B cell (primary cell): Measurements from ENCODE around the gene RASA2.

Experiments used
- EZH2 ChIP-seq: IDR thresholded peaks from 2 replicates; pipeline ENCODE4 v1.6.1; 2012; ENCODE audit warnings: borderline replicate concordance, low read depth, mild to moderate bottlenecking, moderate library complexity, low read length; ENCODE audit not compliant: insufficient read depth, poor library complexity, severe bottlenecking
- TF ChIP-seq, protein P1 (sequence below): fragments of 200-600 bp; IDR thresholded peaks from one replicate; pipeline ENCODE4 v1.8.0; 2022; ENCODE audit warnings: antibody characterized with exemption, mild to moderate bottlenecking

DNA sequence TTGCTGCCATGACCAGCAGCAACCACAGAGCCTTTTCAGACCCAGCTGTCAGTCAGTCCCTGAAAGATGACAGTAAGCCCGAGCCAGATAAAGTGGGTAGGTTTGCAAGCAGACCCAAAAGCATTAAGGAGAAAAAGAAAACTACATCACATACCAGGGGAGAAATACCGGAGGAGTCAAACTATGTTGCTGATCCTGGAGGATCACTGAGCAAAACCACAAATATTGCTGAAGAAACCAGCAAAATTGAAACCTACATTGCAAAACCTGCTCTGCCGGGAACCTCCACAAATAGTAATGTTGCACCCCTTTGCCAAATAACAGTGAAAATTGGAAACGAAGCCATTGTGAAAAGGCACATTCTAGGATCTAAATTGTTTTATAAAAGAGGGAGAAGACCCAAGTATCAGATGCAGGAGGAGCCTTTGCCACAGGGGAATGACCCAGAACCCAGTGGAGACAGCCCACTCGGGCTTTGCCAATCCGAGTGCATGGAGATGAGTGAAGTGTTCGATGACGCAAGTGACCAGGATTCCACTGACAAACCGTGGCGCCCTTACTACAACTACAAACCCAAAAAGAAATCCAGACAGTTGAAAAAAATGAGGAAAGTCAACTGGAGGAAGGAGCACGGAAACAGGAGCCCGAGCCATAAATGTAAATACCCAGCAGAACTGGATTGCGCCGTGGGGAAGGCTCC, 42.1 kb upstream of the RASA2 start:
- TF ChIP-seq, protein P1, sequence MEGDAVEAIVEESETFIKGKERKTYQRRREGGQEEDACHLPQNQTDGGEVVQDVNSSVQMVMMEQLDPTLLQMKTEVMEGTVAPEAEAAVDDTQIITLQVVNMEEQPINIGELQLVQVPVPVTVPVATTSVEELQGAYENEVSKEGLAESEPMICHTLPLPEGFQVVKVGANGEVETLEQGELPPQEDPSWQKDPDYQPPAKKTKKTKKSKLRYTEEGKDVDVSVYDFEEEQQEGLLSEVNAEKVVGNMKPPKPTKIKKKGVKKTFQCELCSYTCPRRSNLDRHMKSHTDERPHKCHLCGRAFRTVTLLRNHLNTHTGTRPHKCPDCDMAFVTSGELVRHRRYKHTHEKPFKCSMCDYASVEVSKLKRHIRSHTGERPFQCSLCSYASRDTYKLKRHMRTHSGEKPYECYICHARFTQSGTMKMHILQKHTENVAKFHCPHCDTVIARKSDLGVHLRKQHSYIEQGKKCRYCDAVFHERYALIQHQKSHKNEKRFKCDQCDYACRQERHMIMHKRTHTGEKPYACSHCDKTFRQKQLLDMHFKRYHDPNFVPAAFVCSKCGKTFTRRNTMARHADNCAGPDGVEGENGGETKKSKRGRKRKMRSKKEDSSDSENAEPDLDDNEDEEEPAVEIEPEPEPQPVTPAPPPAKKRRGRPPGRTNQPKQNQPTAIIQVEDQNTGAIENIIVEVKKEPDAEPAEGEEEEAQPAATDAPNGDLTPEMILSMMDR, result no peak
- TF ChIP-seq EZH2, result no peak
